Liver (tissue), 9 donors: Measurements from ENCODE around the gene CHEK1. TPM values are rescaled to one million over a fixed set of nuclear protein-coding genes. Genes with fewer than 3 reads are reported as not detected.

Experiments used
- DNase-seq: peaks from one replicate; pipeline ENCODE4 v3.0.0-alpha.2; 2017; ENCODE audit warnings: low spot score
- H3K27ac ChIP-seq, 2 donors: one replicate each; pipeline ENCODE4 v1.7.0; 2013; ENCODE audit warnings: inconsistent platforms in 2 of 2, low read length in 2 of 2, control low read depth in 1 of 2, low read depth in 1 of 2, mild to moderate bottlenecking in 1 of 2
- H3K27me3 ChIP-seq, 4 donors: one replicate each; pipeline versions ENCODE4 v1.6.1 to v1.7.0; 2013; ENCODE audit warnings: low read length in 3 of 4, inconsistent platforms in 1 of 4, mild to moderate bottlenecking in 1 of 4, moderate library complexity in 1 of 4; ENCODE audit not compliant: control insufficient read depth in 4 of 4, insufficient read depth in 4 of 4
- H3K36me3 ChIP-seq, 4 donors: one replicate each; pipeline versions ENCODE4 v1.6.1 to v1.7.0; 2013; ENCODE audit warnings: low read length in 3 of 4, mild to moderate bottlenecking in 3 of 4, low read depth in 1 of 4, moderate library complexity in 1 of 4; ENCODE audit not compliant: control insufficient read depth in 4 of 4, insufficient read depth in 3 of 4
- H3K4me1 ChIP-seq, 4 donors: one replicate each; pipeline versions ENCODE4 v1.6.1 to v1.7.0; 2013; ENCODE audit warnings: low read length in 3 of 4, mild to moderate bottlenecking in 3 of 4, moderate library complexity in 1 of 4; ENCODE audit not compliant: control insufficient read depth in 4 of 4, insufficient read depth in 4 of 4
- H3K4me3 ChIP-seq, 3 donors: one replicate each; pipeline versions ENCODE4 v1.6.1 to v1.7.0; 2013; ENCODE audit warnings: low read length in 3 of 3, control low read depth in 1 of 3, low read depth in 1 of 3, mild to moderate bottlenecking in 1 of 3
- H3K9ac ChIP-seq, 2 donors: one replicate each; pipeline ENCODE4 v1.7.0; 2013; ENCODE audit warnings: low read length in 2 of 2, mild to moderate bottlenecking in 2 of 2, moderate library complexity in 2 of 2, control low read depth in 1 of 2, low read depth in 1 of 2
- H3K9me3 ChIP-seq, 4 donors: one replicate each; pipeline versions ENCODE4 v1.6.1 to v1.7.0; 2013; ENCODE audit warnings: low read length in 3 of 4; ENCODE audit not compliant: control insufficient read depth in 4 of 4
- EGR1 ChIP-seq, 2 donors: IDR thresholded peaks; 2 replicates each; pipeline ENCODE4 v1.6.1; 2016 to 2018; ENCODE audit warnings: antibody characterized with exemption in 2 of 2, low read depth in 2 of 2
- FOXA1 ChIP-seq: IDR thresholded peaks from 2 replicates; pipeline ENCODE4 v1.6.1; 2016; ENCODE audit warnings: antibody characterized with exemption
- FOXA2 ChIP-seq: IDR thresholded peaks from 2 replicates; pipeline ENCODE4 v1.6.1; 2016; ENCODE audit warnings: antibody characterized with exemption
- GABPA ChIP-seq, 2 donors: IDR thresholded peaks in 1 of 2; conservative IDR thresholded peaks in 1 of 2; 2 replicates each; pipeline ENCODE4 v1.6.1; 2016; ENCODE audit warnings: antibody characterized with exemption in 2 of 2, mild to moderate bottlenecking in 1 of 2, moderate library complexity in 1 of 2
- HNF4A ChIP-seq, 2 donors: conservative IDR thresholded peaks; 2 replicates each; pipeline ENCODE4 v1.6.1; 2016; ENCODE audit warnings: antibody characterized with exemption in 2 of 2, mild to moderate bottlenecking in 2 of 2
- HNF4G ChIP-seq: IDR thresholded peaks from 2 replicates; pipeline ENCODE4 v1.6.1; 2016; ENCODE audit warnings: antibody characterized with exemption
- JUND ChIP-seq, 2 donors: IDR thresholded peaks; 2 replicates each; pipeline ENCODE4 v1.6.1; 2016; ENCODE audit warnings: antibody characterized with exemption in 2 of 2
- NR2F2 ChIP-seq: IDR thresholded peaks from 2 replicates; pipeline ENCODE4 v1.6.1; 2016; ENCODE audit warnings: antibody characterized with exemption
- RAD21 ChIP-seq, 2 donors: IDR thresholded peaks; 2 replicates each; pipeline ENCODE4 v1.6.1; 2016; ENCODE audit warnings: antibody characterized with exemption in 2 of 2, mild to moderate bottlenecking in 2 of 2
- RXRA ChIP-seq, 2 donors: IDR thresholded peaks; 2 replicates each; pipeline ENCODE4 v1.6.1; 2017 to 2018; ENCODE audit warnings: antibody characterized with exemption in 2 of 2, mild to moderate bottlenecking in 1 of 2
- SP1 ChIP-seq: IDR thresholded peaks from 2 replicates; pipeline ENCODE4 v1.6.1; 2018; ENCODE audit warnings: antibody characterized with exemption, mild to moderate bottlenecking
- TAF1 ChIP-seq: conservative IDR thresholded peaks from 2 replicates; pipeline ENCODE4 v1.6.1; 2016; ENCODE audit warnings: antibody characterized with exemption, mild to moderate bottlenecking
- WGBS: extraction: QIAGEN DNeasy Blood & Tissue Kit; methylation state at CpG from one replicate; pipeline ENCODE4 v1.1.7; 2013; 5-methylcytosine and 5-hydroxymethylcytosine counted together
- polyA plus RNA-seq, 2 donors: library from polyadenylated mRNA; stranded (reverse) in 1 of 2; unstranded in 1 of 2; fragments of 200-250 nt in 1 of 2; fragments of >200 nt in 1 of 2; fragmentation: Nextera tagmentation in 1 of 2; extraction: Ambion mirVana in 1 of 2; gene quantifications; one replicate each; pipeline versions ENCODE4 v1.2.1 to v1.2.3, GENCODE V29; 2013 to 2015
- total RNA-seq, 2 donors: library from RNA; depleted of rRNA; stranded (reverse); fragments of >200 nt; gene quantifications; one replicate each; pipeline ENCODE4 v1.2.3, GENCODE V29; 2014
- TF ChIP-seq, protein P1 (sequence below): IDR thresholded peaks from 2 replicates; pipeline ENCODE4 v1.6.1; 2016; ENCODE audit warnings: antibody characterized with exemption, mild to moderate bottlenecking
- TF ChIP-seq, protein P2 (sequence below): fragments of 150-350 bp; IDR thresholded peaks from 2 replicates; pipeline ENCODE4 v1.5.1; 2017; ENCODE audit warnings: improper control_type of control experiment, low read depth, low read length; ENCODE audit not compliant: missing input control
- TF ChIP-seq, protein P3 (sequence below): IDR thresholded peaks from 2 replicates; pipeline ENCODE4 v1.6.1; 2016; ENCODE audit warnings: antibody characterized with exemption
- TF ChIP-seq, protein P4 (sequence below): IDR thresholded peaks from 2 replicates; pipeline ENCODE4 v1.6.1; 2016; ENCODE audit warnings: antibody characterized with exemption
- donor health status: healthy.
- donor health status: healthy.
- donor health status: healthy.
- donor health status: healthy.
- donor health status: healthy.

The CHEK1 gene
- total and polyA plus RNA-seq, 4 donors: 0.59 to 21.7 (median 0.85) TPM

DNA sequence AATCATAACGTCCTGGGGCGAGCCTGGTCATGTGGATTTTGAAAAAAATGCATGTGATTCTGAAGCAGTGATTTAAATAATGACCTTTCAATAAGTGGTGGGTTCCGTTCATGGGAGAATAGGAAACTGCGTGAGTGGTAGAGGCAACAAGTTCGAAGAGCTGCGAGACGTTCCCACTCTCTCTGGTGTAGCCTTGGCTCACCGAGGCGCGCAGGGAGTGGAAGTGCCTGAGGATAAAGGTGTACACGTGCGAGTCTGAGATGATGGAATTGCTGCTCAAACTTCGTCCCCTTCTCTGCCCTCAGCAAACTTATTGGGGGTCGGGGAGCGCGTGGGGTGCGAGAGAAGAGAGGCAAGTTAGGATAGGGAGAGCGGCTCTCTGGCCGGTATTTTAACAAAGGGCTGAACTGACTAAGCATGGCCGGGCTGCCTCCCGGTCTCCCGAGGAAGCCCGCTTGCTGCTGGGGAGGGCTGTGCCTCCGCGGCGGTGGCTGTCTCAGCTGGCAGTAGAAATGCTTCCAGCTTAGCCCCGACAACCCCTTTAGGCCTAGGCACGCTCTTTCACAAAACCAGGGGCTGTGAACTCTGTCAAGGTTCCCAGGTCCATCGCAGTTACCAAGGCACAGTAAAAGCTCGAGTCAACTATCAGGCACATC is 33.2 kb upstream of the CHEK1 start:
- Histone ChIP-seq H3K4me1 (peaks cover 3 to 23% (median 12%) of the 10 kb centered on the region in 4 donors), H3K36me3 (peaks cover 0 to 2% (median under 1%) of the 10 kb centered on the region in 4 donors), H3K27ac (peak overlapping the region; percentile 82 to 91), H3K9ac (peak overlapping the region; percentile 90 to 95), H3K27me3 (no peaks in the 10 kb centered on the region), H3K4me3 (peak overlapping the region; percentile 70 to 83 (median 78)), H3K9me3 (no peaks in the 10 kb centered on the region)
- peak; percentile 54 for DNase-seq
- 1% methylated on average over 30 of the region's 30 CpGs for WGBS
- no peak for TF ChIP-seq FOXA1
- TF ChIP-seq, protein P1, sequence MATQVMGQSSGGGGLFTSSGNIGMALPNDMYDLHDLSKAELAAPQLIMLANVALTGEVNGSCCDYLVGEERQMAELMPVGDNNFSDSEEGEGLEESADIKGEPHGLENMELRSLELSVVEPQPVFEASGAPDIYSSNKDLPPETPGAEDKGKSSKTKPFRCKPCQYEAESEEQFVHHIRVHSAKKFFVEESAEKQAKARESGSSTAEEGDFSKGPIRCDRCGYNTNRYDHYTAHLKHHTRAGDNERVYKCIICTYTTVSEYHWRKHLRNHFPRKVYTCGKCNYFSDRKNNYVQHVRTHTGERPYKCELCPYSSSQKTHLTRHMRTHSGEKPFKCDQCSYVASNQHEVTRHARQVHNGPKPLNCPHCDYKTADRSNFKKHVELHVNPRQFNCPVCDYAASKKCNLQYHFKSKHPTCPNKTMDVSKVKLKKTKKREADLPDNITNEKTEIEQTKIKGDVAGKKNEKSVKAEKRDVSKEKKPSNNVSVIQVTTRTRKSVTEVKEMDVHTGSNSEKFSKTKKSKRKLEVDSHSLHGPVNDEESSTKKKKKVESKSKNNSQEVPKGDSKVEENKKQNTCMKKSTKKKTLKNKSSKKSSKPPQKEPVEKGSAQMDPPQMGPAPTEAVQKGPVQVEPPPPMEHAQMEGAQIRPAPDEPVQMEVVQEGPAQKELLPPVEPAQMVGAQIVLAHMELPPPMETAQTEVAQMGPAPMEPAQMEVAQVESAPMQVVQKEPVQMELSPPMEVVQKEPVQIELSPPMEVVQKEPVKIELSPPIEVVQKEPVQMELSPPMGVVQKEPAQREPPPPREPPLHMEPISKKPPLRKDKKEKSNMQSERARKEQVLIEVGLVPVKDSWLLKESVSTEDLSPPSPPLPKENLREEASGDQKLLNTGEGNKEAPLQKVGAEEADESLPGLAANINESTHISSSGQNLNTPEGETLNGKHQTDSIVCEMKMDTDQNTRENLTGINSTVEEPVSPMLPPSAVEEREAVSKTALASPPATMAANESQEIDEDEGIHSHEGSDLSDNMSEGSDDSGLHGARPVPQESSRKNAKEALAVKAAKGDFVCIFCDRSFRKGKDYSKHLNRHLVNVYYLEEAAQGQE: no peak
- TF ChIP-seq, protein P2, sequence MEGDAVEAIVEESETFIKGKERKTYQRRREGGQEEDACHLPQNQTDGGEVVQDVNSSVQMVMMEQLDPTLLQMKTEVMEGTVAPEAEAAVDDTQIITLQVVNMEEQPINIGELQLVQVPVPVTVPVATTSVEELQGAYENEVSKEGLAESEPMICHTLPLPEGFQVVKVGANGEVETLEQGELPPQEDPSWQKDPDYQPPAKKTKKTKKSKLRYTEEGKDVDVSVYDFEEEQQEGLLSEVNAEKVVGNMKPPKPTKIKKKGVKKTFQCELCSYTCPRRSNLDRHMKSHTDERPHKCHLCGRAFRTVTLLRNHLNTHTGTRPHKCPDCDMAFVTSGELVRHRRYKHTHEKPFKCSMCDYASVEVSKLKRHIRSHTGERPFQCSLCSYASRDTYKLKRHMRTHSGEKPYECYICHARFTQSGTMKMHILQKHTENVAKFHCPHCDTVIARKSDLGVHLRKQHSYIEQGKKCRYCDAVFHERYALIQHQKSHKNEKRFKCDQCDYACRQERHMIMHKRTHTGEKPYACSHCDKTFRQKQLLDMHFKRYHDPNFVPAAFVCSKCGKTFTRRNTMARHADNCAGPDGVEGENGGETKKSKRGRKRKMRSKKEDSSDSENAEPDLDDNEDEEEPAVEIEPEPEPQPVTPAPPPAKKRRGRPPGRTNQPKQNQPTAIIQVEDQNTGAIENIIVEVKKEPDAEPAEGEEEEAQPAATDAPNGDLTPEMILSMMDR: no peak
- no peak for TF ChIP-seq FOXA2
- TF ChIP-seq TAF1: no peak
- no peak for TF ChIP-seq SP1
- TF ChIP-seq, protein P3, sequence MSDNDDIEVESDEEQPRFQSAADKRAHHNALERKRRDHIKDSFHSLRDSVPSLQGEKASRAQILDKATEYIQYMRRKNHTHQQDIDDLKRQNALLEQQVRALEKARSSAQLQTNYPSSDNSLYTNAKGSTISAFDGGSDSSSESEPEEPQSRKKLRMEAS: no peak
- no peak for TF ChIP-seq HNF4A (conservative IDR thresholded peaks at IDR 0.05)

DNA sequence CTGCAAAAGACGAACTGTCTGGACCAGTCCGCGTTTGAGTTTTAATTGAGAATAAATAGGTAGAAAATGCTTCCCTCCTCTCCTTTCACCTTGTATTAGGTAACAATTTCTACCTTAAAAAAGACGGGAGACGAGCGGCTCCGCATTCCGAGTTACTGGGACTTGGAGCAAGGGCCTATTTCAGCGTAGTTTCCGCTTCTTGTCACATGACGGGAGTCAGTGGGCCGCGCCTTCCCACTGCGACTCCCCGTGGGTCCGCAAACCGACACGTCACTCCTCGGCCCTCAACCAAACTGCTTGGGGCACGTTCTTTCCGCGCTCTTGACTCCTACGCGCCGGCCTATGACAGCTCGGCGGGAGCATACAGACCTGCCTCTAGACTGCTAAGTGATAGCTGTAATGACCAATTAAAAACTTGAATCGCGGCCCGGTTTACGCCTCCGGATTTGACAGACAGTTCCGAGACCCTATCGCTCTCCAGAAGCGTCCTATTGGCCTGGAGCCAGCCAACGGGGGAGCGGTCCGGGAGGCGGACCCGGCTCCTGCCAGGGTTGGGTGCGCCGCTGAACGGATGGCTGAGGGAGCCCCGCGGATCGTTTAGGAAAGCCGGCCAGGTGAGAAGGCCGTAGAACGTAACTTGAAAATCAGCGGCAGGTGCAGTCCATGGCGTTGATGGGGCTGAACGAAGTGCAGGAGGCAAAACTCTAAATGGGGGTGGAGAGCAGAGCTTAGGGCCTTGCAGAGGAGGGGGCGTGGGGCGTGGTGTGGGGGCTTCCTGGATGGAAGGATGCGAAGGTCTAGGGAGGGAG is 32.5 kb upstream of the CHEK1 start, which contains the start of gene STT3A:
Gene STT3A (plus strand): TSS at position 548 of the 809 bp plus-strand sequence. CDS start 3,064 bp downstream, outside the sequence.
- peak within 1 kb of the TSS; percentile 90 to 95 for H3K9ac ChIP-seq
- H3K4me3 ChIP-seq: peak within 1 kb of the TSS; percentile 84 to 97 (median 86)
- peaks cover 2 to 7% (median 5%) of the 10 kb centered on the region in 4 donors for H3K36me3 ChIP-seq
- H3K27ac ChIP-seq: peak within 1 kb of the TSS; percentile 82 to 91
- WGBS: under 1% methylated on average over 55 of the region's 55 CpGs
- no peaks in the 10 kb centered on the region for H3K9me3 ChIP-seq
- H3K4me1 ChIP-seq: peaks cover 3 to 23% (median 12%) of the 10 kb centered on the region in 4 donors
- no peaks in the 10 kb centered on the region for H3K27me3 ChIP-seq
- peak; percentile 98 for DNase-seq
- TF ChIP-seq, protein P3: peak; percentile 92
- TF ChIP-seq TAF1: no peak
- TF ChIP-seq, protein P1: peak; percentile 78
- TF ChIP-seq EGR1 (IDR thresholded peaks at IDR 0.05; ENCODE audit: low read depth in 2 of 2): peak in 1 of 2 donors; percentile 52
- TF ChIP-seq, protein P2: no peak
- no peak for TF ChIP-seq RAD21 (IDR thresholded peaks at IDR 0.05)
- TF ChIP-seq HNF4G: peak; percentile 33
- peak in 1 of 2 donors; percentile 36 for TF ChIP-seq HNF4A (conservative IDR thresholded peaks at IDR 0.05)
- TF ChIP-seq, protein P4, sequence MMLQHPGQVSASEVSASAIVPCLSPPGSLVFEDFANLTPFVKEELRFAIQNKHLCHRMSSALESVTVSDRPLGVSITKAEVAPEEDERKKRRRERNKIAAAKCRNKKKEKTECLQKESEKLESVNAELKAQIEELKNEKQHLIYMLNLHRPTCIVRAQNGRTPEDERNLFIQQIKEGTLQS: peak; percentile 47
- peak; percentile 49 to 89 for TF ChIP-seq GABPA (IDR thresholded peaks at IDR 0.05 in 1 of 2, conservative IDR thresholded peaks at IDR 0.05 in 1 of 2)
- peak; percentile 54 for TF ChIP-seq NR2F2
- TF ChIP-seq RXRA (IDR thresholded peaks at IDR 0.05): peak; percentile 55 to 66
- peak; percentile 45 to 61 for TF ChIP-seq JUND (IDR thresholded peaks at IDR 0.05)
- TF ChIP-seq SP1: peak; percentile 98
